Measurements from ENCODE around the gene WFDC2.

DNA sequence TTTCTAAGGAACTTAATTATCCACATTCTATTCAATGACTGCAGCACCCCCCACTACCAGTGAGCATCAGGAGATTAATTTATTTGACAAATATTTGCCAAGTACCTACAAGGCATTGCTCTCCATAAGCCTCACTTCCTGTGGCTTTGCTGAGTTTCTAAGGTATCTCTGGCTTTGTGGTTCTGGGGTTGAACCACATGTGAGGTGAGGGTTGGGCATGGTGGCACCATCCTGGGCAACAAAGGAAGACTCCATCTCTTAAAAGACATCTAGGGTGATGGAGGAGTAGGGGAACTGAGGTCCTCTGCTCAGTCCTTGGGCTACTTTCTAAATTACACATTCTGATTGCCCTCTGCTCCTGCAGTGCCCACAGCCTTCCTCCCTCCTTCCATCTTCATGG lies 25.5 kb upstream of the WFDC2 start:
- TF ChIP-seq, protein P1, sequence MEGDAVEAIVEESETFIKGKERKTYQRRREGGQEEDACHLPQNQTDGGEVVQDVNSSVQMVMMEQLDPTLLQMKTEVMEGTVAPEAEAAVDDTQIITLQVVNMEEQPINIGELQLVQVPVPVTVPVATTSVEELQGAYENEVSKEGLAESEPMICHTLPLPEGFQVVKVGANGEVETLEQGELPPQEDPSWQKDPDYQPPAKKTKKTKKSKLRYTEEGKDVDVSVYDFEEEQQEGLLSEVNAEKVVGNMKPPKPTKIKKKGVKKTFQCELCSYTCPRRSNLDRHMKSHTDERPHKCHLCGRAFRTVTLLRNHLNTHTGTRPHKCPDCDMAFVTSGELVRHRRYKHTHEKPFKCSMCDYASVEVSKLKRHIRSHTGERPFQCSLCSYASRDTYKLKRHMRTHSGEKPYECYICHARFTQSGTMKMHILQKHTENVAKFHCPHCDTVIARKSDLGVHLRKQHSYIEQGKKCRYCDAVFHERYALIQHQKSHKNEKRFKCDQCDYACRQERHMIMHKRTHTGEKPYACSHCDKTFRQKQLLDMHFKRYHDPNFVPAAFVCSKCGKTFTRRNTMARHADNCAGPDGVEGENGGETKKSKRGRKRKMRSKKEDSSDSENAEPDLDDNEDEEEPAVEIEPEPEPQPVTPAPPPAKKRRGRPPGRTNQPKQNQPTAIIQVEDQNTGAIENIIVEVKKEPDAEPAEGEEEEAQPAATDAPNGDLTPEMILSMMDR (IDR thresholded peaks at IDR 0.05): no peak
- TF ChIP-seq POLR2A (IDR thresholded peaks at IDR 0.05): no peak

Data from Peyer's patch (tissue), 4 donors.